Esophagus muscularis mucosa (tissue), 4 donors: ENCODE data around the gene LINC00237. TPM values are rescaled to one million over a fixed set of nuclear protein-coding genes. Genes with fewer than 3 reads are reported as not detected.
A peak's percentile ranks its signal among the peaks of the same experiment; 100 is the strongest.

Experiments used
- DNase-seq: peaks from one replicate; pipeline ENCODE4 v3.0.0-alpha.2; 2017; ENCODE audit errors: extremely low spot score
- H3K27ac ChIP-seq, 4 donors: fragments of 200-600 bp; sonication (generic); replicated peaks in 1 of 4; 1 replicate in 3 of 4; 2 replicates in 1 of 4; pipeline ENCODE4 v1.5.1; 2016 to 2019; ENCODE audit warnings: mild to moderate bottlenecking in 1 of 4
- H3K27me3 ChIP-seq, 4 donors: fragments of 200-600 bp; sonication (generic); one replicate each; pipeline versions ENCODE4 v1.5.1 to v1.6.0; 2016 to 2019
- H3K36me3 ChIP-seq, 4 donors: fragments of 200-600 bp; sonication (generic); one replicate each; pipeline ENCODE4 v1.5.1; 2016 to 2019
- H3K4me1 ChIP-seq, 4 donors: fragments of 200-600 bp; sonication (generic); one replicate each; pipeline ENCODE4 v1.5.1; 2016 to 2019
- H3K4me3 ChIP-seq, 4 donors: fragments of 200-600 bp; sonication (generic); 1 replicate in 2 of 4; 2 replicates in 2 of 4; pipeline ENCODE4 v1.5.1; 2016 to 2019; ENCODE audit warnings: mild to moderate bottlenecking in 4 of 4, moderate library complexity in 1 of 4
- H3K9me3 ChIP-seq, 4 donors: fragments of 200-600 bp; sonication (generic); 1 replicate in 3 of 4; 2 replicates in 1 of 4; pipeline ENCODE4 v1.5.1; 2016 to 2019
- EP300 ChIP-seq: sonication (generic); formaldehyde crosslinking; IDR thresholded peaks from one replicate; pipeline ENCODE4 v1.6.1; 2017; ENCODE audit warnings: antibody characterized with exemption
- POLR2A ChIP-seq: fragments of 450-650 bp; IDR thresholded peaks from one replicate; pipeline ENCODE4 v1.6.1; 2017; ENCODE audit warnings: antibody characterized with exemption, moderate library complexity, mild to moderate bottlenecking, low read depth
- POLR2AphosphoS5 ChIP-seq, 2 donors: sonication (generic); formaldehyde crosslinking; IDR thresholded peaks; one replicate each; pipeline ENCODE4 v1.6.1; 2017; ENCODE audit warnings: antibody characterized with exemption in 2 of 2
- WGBS: methylation state at CpG from one replicate; pipeline ENCODE4 v1.1.5; 2018; 5-methylcytosine and 5-hydroxymethylcytosine counted together
- intact Hi-C: fragments of 100-400 bp; cut with DNase I; formaldehyde crosslinking; loops from one replicate; pipeline ENCODE4 v1.15.1; 2023
- total RNA-seq, 4 donors: library from RNA; depleted of rRNA; stranded (reverse); fragments of >200 nt; gene quantifications; one replicate each; pipeline versions ENCODE4 v1.1.0 to v1.2.1, GENCODE V29; 2016
- TF ChIP-seq, protein P1 (sequence below), 3 experiments: fragments of 200-600 bp in 2 of 3; fragments of 450-650 bp in 1 of 3; sonication (generic) in 2 of 3; IDR thresholded peaks; one replicate each; pipeline ENCODE4 v1.5.1; 2017 to 2019; ENCODE audit warnings: antibody characterized with exemption in 3 of 3, mild to moderate bottlenecking in 2 of 3, moderate library complexity in 1 of 3

Gene LINC00237
- total RNA-seq, 4 donors from 2014 or later = not detected

- no peak overlapping the region for H3K4me3 ChIP-seq
- WGBS = 97% methylated on average over 10 of the region's 10 CpGs
- H3K4me1 ChIP-seq = peaks cover 0 to 6% (median 2%) of the 10 kb centered on the region in 4 donors
- H3K9me3 ChIP-seq = no peaks in the 10 kb centered on the region
- H3K27ac ChIP-seq = no peak overlapping the region
- intact Hi-C loops = no loop called here
- TF ChIP-seq, protein P1, sequence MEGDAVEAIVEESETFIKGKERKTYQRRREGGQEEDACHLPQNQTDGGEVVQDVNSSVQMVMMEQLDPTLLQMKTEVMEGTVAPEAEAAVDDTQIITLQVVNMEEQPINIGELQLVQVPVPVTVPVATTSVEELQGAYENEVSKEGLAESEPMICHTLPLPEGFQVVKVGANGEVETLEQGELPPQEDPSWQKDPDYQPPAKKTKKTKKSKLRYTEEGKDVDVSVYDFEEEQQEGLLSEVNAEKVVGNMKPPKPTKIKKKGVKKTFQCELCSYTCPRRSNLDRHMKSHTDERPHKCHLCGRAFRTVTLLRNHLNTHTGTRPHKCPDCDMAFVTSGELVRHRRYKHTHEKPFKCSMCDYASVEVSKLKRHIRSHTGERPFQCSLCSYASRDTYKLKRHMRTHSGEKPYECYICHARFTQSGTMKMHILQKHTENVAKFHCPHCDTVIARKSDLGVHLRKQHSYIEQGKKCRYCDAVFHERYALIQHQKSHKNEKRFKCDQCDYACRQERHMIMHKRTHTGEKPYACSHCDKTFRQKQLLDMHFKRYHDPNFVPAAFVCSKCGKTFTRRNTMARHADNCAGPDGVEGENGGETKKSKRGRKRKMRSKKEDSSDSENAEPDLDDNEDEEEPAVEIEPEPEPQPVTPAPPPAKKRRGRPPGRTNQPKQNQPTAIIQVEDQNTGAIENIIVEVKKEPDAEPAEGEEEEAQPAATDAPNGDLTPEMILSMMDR (IDR thresholded peaks at IDR 0.05) = no peak
- TF ChIP-seq POLR2AphosphoS5 (IDR thresholded peaks at IDR 0.05) (no peak), EP300 (no peak), POLR2A (no peak)
- H3K36me3 ChIP-seq = peaks cover 4 to 61% (median 16%) of the 10 kb centered on the region in 4 donors
- no peak for DNase-seq
- no peaks in the 10 kb centered on the region for H3K27me3 ChIP-seq
Observed at GRCh38 chr20:21134883-21135493, 28.8 kb upstream of the LINC00237 start.

- Histone ChIP-seq H3K27me3 (no peaks in the 10 kb centered on the region), H3K36me3 (peaks cover 4 to 58% (median 14%) of the 10 kb centered on the region in 4 donors), H3K9me3 (no peaks in the 10 kb centered on the region), H3K4me3 (no peak overlapping the region), H3K27ac (no peak overlapping the region), H3K4me1 (peaks cover 0 to 6% (median 2%) of the 10 kb centered on the region in 4 donors)
- DNase-seq = peak; percentile 87
- WGBS = 92% methylated on average over 16 of the region's 16 CpGs
- TF ChIP-seq POLR2A (no peak), EP300 (no peak)
- intact Hi-C loops = no loop called here
Observed at GRCh38 chr20:21133917-21134622, 27.9 kb upstream of the LINC00237 start.

DNA sequence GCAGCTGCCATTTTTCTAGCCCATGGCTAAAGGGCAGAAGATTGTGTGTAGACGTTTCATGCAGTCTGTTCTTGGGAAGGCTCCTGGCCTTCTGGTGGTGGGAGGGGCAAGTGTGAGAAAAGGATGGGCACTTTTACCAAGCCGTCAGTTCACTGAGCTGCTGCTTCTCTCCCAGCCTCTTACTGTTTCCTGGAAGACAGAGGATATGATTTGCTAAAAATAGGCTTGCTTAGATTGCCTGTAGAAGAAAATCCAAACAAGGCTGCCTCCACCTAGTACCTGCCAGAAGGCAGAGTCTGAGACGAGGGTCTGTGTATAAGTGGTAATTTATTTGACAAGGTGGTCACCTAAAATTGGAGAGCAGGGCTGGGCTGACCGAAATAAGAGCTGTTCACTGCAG is 27.2 kb upstream of the LINC00237 start:
- 61% methylated on average over 4 of the region's 4 CpGs for WGBS
- intact Hi-C loops = no loop called here
- peaks cover 4 to 56% (median 14%) of the 10 kb centered on the region in 4 donors for H3K36me3 ChIP-seq

DNA sequence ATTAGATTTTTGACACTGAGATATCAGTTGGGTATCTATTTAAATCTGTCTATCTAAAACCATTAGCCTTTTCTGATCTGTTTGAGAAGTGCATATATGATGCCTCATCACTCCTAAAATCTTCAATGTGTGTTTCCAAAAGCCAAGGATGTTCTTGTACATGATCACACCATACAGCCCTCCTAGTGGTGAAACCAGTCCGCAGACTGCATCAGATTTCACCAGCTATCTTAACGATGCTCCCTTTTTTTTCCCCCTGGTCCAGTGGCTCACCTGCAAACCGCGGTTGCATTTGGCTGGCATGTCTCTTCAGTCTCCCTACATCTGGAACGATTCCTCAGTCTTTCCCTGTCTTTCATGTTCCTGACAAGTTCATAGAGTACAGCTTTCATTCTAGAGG is 23.7 kb upstream of the LINC00237 start:
- H3K27ac ChIP-seq = no peak overlapping the region
- no peak for TF ChIP-seq POLR2A
- TF ChIP-seq, protein P1 (IDR thresholded peaks at IDR 0.05) = no peak
- no peak for TF ChIP-seq EP300
- TF ChIP-seq POLR2AphosphoS5 (IDR thresholded peaks at IDR 0.05) = no peak
- H3K27me3 ChIP-seq = no peaks in the 10 kb centered on the region
- H3K4me3 ChIP-seq = no peak overlapping the region
- H3K4me1 ChIP-seq = peaks cover 0 to 22% (median 19%) of the 10 kb centered on the region in 4 donors
- intact Hi-C loops = loop anchor here (5.0 kb wide), 1 partner anchor 172 kb away; the partner anchor contains the start of gene XRN2
- 83% methylated on average over 5 of the region's 5 CpGs for WGBS
- peaks cover 0 to 30% (median 3%) of the 10 kb centered on the region in 4 donors for H3K36me3 ChIP-seq
- no peaks in the 10 kb centered on the region for H3K9me3 ChIP-seq
- peak; percentile 34 for DNase-seq

More for the DNA sequence above, 27.2 kb upstream of the LINC00237 start:
- DNase-seq = peak; percentile 39
- no peaks in the 10 kb centered on the region for H3K27me3 ChIP-seq
- H3K4me3 ChIP-seq = no peak overlapping the region
- H3K27ac ChIP-seq = no peak overlapping the region
- TF ChIP-seq POLR2A (no peak), POLR2AphosphoS5 (IDR thresholded peaks at IDR 0.05) (no peak), EP300 (no peak)
- TF ChIP-seq, protein P1 (IDR thresholded peaks at IDR 0.05) = no peak
- H3K4me1 ChIP-seq = peaks cover 0 to 6% (median 2%) of the 10 kb centered on the region in 4 donors
- no peaks in the 10 kb centered on the region for H3K9me3 ChIP-seq
